Measurements from ENCODE around the gene SH2D2A.
"Not testable (repeated sequence)": the region's sequence is repeated elsewhere in the genome, so short reads cannot be mapped to it uniquely, and the experiment has no call there.

DNA sequence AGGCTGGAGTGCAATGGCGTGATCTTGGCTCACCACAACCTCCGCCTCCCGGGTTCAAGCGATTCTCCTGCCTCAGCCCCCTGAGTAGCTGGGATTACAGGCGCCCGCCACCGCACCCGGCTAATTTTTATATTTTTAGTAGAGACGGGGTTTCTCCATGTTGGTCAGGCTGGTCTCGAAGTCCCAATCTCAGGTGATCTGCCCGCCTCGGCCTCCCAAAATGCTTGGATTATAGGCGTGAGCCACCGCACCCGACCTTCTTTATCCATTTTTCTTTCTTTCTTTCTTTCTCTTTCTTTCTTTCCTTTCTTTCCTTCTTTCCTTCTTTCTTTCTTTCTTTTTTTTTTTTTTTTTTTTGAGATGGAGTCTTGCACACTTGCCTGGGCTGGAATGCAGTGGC is 51.5 kb downstream of the SH2D2A start:
- TF ChIP-seq, protein P1, sequence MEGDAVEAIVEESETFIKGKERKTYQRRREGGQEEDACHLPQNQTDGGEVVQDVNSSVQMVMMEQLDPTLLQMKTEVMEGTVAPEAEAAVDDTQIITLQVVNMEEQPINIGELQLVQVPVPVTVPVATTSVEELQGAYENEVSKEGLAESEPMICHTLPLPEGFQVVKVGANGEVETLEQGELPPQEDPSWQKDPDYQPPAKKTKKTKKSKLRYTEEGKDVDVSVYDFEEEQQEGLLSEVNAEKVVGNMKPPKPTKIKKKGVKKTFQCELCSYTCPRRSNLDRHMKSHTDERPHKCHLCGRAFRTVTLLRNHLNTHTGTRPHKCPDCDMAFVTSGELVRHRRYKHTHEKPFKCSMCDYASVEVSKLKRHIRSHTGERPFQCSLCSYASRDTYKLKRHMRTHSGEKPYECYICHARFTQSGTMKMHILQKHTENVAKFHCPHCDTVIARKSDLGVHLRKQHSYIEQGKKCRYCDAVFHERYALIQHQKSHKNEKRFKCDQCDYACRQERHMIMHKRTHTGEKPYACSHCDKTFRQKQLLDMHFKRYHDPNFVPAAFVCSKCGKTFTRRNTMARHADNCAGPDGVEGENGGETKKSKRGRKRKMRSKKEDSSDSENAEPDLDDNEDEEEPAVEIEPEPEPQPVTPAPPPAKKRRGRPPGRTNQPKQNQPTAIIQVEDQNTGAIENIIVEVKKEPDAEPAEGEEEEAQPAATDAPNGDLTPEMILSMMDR (IDR thresholded peaks at IDR 0.05): not testable (repeated sequence)
- TF ChIP-seq EZH2 (IDR thresholded peaks at IDR 0.05; ENCODE audit: borderline replicate concordance, insufficient read depth, low read depth, low read length, poor library complexity, severe bottlenecking): not testable (repeated sequence)

Data from B cell (primary cell).